T-helper 2 cell treated with Interferon-gamma antibody and Interleukin-4, amounts not matched to agents 5 μg/mL and 100 μg/mL, for 36 hours (primary cell): ENCODE data around the gene CPAMD8.
"Not testable (repeated sequence)": the region's sequence is repeated elsewhere in the genome, so short reads cannot be mapped to it uniquely, and the experiment has no call there.

Source experiments
- DNase-seq: peaks from one replicate; pipeline ENCODE4 v3.0.0; 2021; ENCODE audit warnings: low spot score
- H3K27ac Mint-ChIP-seq: one replicate; pipeline ENCODE4 v1.8.0; 2021; ENCODE audit warnings: mild to moderate bottlenecking, mixed read lengths
- H3K27me3 Mint-ChIP-seq: one replicate; pipeline ENCODE4 v1.8.0; 2021; ENCODE audit warnings: low read depth, mixed read lengths
- H3K36me3 Mint-ChIP-seq: one replicate; pipeline ENCODE4 v1.8.0; 2021; ENCODE audit warnings: low read depth, mixed read lengths
- H3K4me1 Mint-ChIP-seq: one replicate; pipeline ENCODE4 v1.8.0; 2021; ENCODE audit warnings: low read depth, mixed read lengths
- H3K4me3 Mint-ChIP-seq: one replicate; pipeline ENCODE4 v1.8.0; 2022; ENCODE audit warnings: mild to moderate bottlenecking, moderate library complexity, mixed read lengths
- H3K9me3 Mint-ChIP-seq: one replicate; pipeline ENCODE4 v1.8.0; 2021; ENCODE audit warnings: mixed read lengths

The CPAMD8 gene

GRCh38 chr19:16943942-16944625, 82.5 kb downstream of the CPAMD8 start:
- Mint-ChIP-seq H3K36me3 (no peaks in the 10 kb centered on the region), H3K4me3 (no peak overlapping the region), H3K4me1 (no peaks in the 10 kb centered on the region)

GRCh38 chr19:16943090-16943489, 83.5 kb downstream of the CPAMD8 start:
- H3K4me3 Mint-ChIP-seq, H3K27ac Mint-ChIP-seq, H3K27me3 Mint-ChIP-seq, DNase-seq, H3K4me1 Mint-ChIP-seq, H3K36me3 Mint-ChIP-seq, H3K9me3 Mint-ChIP-seq: not testable (repeated sequence)

More at GRCh38 chr19:16943942-16944625, 82.5 kb downstream of the CPAMD8 start:
- Mint-ChIP-seq H3K9me3 (peaks cover 6% of the 10 kb centered on the region), H3K27me3 (no peaks in the 10 kb centered on the region), H3K27ac (no peak overlapping the region)
- no peak for DNase-seq

- no peak for DNase-seq
- Mint-ChIP-seq H3K27me3 (no peaks in the 10 kb centered on the region), H3K4me1 (no peaks in the 10 kb centered on the region)
Observed at GRCh38 chr19:16942583-16942982, 84.0 kb downstream of the CPAMD8 start.

GRCh38 chr19:16940626-16941025, 86.0 kb downstream of the CPAMD8 start:
- H3K9me3 Mint-ChIP-seq, result peaks cover 5% of the 10 kb centered on the region
- H3K4me1 Mint-ChIP-seq, result no peaks in the 10 kb centered on the region
- no peak overlapping the region for H3K27ac Mint-ChIP-seq
- H3K36me3 Mint-ChIP-seq, result no peaks in the 10 kb centered on the region
- peaks cover 2% of the 10 kb centered on the region for H3K27me3 Mint-ChIP-seq
- H3K4me3 Mint-ChIP-seq, result no peak overlapping the region
- DNase-seq, result no peak

More at GRCh38 chr19:16942583-16942982, 84.0 kb downstream of the CPAMD8 start:
- Mint-ChIP-seq H3K9me3 (peaks cover 6% of the 10 kb centered on the region), H3K36me3 (no peaks in the 10 kb centered on the region), H3K27ac (no peak overlapping the region), H3K4me3 (no peak overlapping the region)

GRCh38 chr19:16940063-16940462, 86.5 kb downstream of the CPAMD8 start:
- not testable (repeated sequence) for H3K36me3 Mint-ChIP-seq, DNase-seq, H3K27me3 Mint-ChIP-seq, H3K4me3 Mint-ChIP-seq, H3K9me3 Mint-ChIP-seq, H3K4me1 Mint-ChIP-seq, H3K27ac Mint-ChIP-seq

GRCh38 chr19:16938211-16938610, 88.4 kb downstream of the CPAMD8 start:
- no peak for DNase-seq
- peaks cover 2% of the 10 kb centered on the region for H3K27me3 Mint-ChIP-seq
- H3K4me1 Mint-ChIP-seq, result no peaks in the 10 kb centered on the region
- H3K9me3 Mint-ChIP-seq, result peaks cover 19% of the 10 kb centered on the region
- no peaks in the 10 kb centered on the region for H3K36me3 Mint-ChIP-seq
- no peak overlapping the region for H3K27ac Mint-ChIP-seq
- H3K4me3 Mint-ChIP-seq, result no peak overlapping the region

- DNase-seq, H3K4me1 Mint-ChIP-seq, H3K27me3 Mint-ChIP-seq, H3K4me3 Mint-ChIP-seq, H3K27ac Mint-ChIP-seq, H3K36me3 Mint-ChIP-seq: not testable (repeated sequence)
- peaks cover 19% of the 10 kb centered on the region for H3K9me3 Mint-ChIP-seq
Observed at GRCh38 chr19:16937796-16938195, 88.8 kb downstream of the CPAMD8 start.

GRCh38 chr19:16936901-16937300, 89.7 kb downstream of the CPAMD8 start:
- Mint-ChIP-seq H3K27ac (no peak overlapping the region), H3K4me3 (no peak overlapping the region), H3K4me1 (no peaks in the 10 kb centered on the region), H3K36me3 (no peaks in the 10 kb centered on the region), H3K9me3 (peaks cover 19% of the 10 kb centered on the region), H3K27me3 (peaks cover 2% of the 10 kb centered on the region)
- no peak for DNase-seq

- Mint-ChIP-seq H3K36me3 (no peaks in the 10 kb centered on the region), H3K27me3 (peaks cover 2% of the 10 kb centered on the region), H3K4me3 (no peak overlapping the region), H3K9me3 (peaks cover 19% of the 10 kb centered on the region), H3K4me1 (no peaks in the 10 kb centered on the region), H3K27ac (no peak overlapping the region)
- no peak for DNase-seq
Observed at GRCh38 chr19:16934489-16934888, 92.1 kb downstream of the CPAMD8 start.

GRCh38 chr19:16931306-16931705, 95.3 kb downstream of the CPAMD8 start:
- Mint-ChIP-seq H3K27me3 (no peaks in the 10 kb centered on the region), H3K4me1 (no peaks in the 10 kb centered on the region), H3K36me3 (peaks cover 1% of the 10 kb centered on the region), H3K9me3 (peaks cover 28% of the 10 kb centered on the region), H3K4me3 (no peak overlapping the region), H3K27ac (no peak overlapping the region)
- no peak for DNase-seq

- Mint-ChIP-seq H3K27ac (no peak overlapping the region), H3K4me3 (no peak overlapping the region), H3K9me3 (peaks cover 24% of the 10 kb centered on the region)
Observed at GRCh38 chr19:16930753-16931152, 95.9 kb downstream of the CPAMD8 start.

GRCh38 chr19:16928916-16929315, 97.7 kb downstream of the CPAMD8 start:
- Mint-ChIP-seq H3K4me3 (no peak overlapping the region), H3K27ac (no peak overlapping the region), H3K27me3 (no peaks in the 10 kb centered on the region), H3K36me3 (peaks cover 1% of the 10 kb centered on the region), H3K4me1 (no peaks in the 10 kb centered on the region), H3K9me3 (peaks cover 22% of the 10 kb centered on the region)
- no peak for DNase-seq

More at GRCh38 chr19:16930753-16931152, 95.9 kb downstream of the CPAMD8 start:
- no peak for DNase-seq
- Mint-ChIP-seq H3K27me3 (no peaks in the 10 kb centered on the region), H3K36me3 (peaks cover 1% of the 10 kb centered on the region), H3K4me1 (no peaks in the 10 kb centered on the region)

GRCh38 chr19:16928351-16928750, 98.3 kb downstream of the CPAMD8 start:
- no peak overlapping the region for H3K27ac Mint-ChIP-seq
- peaks cover 1% of the 10 kb centered on the region for H3K36me3 Mint-ChIP-seq
- DNase-seq, result no peak
- H3K4me3 Mint-ChIP-seq, result no peak overlapping the region
- peaks cover 19% of the 10 kb centered on the region for H3K9me3 Mint-ChIP-seq
- no peaks in the 10 kb centered on the region for H3K27me3 Mint-ChIP-seq
- H3K4me1 Mint-ChIP-seq, result no peaks in the 10 kb centered on the region

- Mint-ChIP-seq H3K4me1 (no peaks in the 10 kb centered on the region), H3K36me3 (peaks cover 1% of the 10 kb centered on the region), H3K9me3 (peaks cover 19% of the 10 kb centered on the region), H3K27me3 (no peaks in the 10 kb centered on the region), H3K27ac (no peak overlapping the region), H3K4me3 (no peak overlapping the region)
- no peak for DNase-seq
Observed at GRCh38 chr19:16927883-16928282, 98.7 kb downstream of the CPAMD8 start.

- H3K36me3 Mint-ChIP-seq, result peaks cover 1% of the 10 kb centered on the region
- no peak for DNase-seq
- no peak overlapping the region for H3K4me3 Mint-ChIP-seq
- H3K9me3 Mint-ChIP-seq, result peaks cover 21% of the 10 kb centered on the region
- no peaks in the 10 kb centered on the region for H3K27me3 Mint-ChIP-seq
- no peak overlapping the region for H3K27ac Mint-ChIP-seq
- H3K4me1 Mint-ChIP-seq, result no peaks in the 10 kb centered on the region
Observed at GRCh38 chr19:16922949-16923348, 103.7 kb downstream of the CPAMD8 start.
